Mesendoderm (in vitro differentiated cells): ENCODE measurements around the gene SWSAP1.

Experiments
- DNase-seq: peaks from one replicate; pipeline ENCODE4 v3.0.0; 2013
- H2AK5ac ChIP-seq: 2 replicates; pipeline ENCODE4 v1.6.1; 2013; ENCODE audit warnings: low read length, inconsistent platforms
- H2BK120ac ChIP-seq: 2 replicates; pipeline ENCODE4 v1.6.1; 2013; ENCODE audit warnings: low read depth, mild to moderate bottlenecking, low read length, moderate library complexity, mixed read lengths
- H2BK15ac ChIP-seq: replicated peaks from 2 replicates; pipeline ENCODE4 v1.6.1; 2013; ENCODE audit warnings: low read depth, mild to moderate bottlenecking, moderate library complexity
- H2BK5ac ChIP-seq: 2 replicates; pipeline ENCODE4 v1.6.1; 2013; ENCODE audit warnings: low read length, inconsistent platforms
- H3K18ac ChIP-seq: 2 replicates; pipeline ENCODE4 v1.6.1; 2013; ENCODE audit warnings: mild to moderate bottlenecking, low read length, mixed read lengths
- H3K23ac ChIP-seq: one replicate; pipeline ENCODE4 v1.6.1; 2013; ENCODE audit warnings: low read length
- H3K27ac ChIP-seq: 2 replicates; pipeline ENCODE4 v1.5.1; 2013; ENCODE audit warnings: low read depth, mild to moderate bottlenecking, inconsistent platforms, low read length, moderate library complexity
- H3K27me3 ChIP-seq: 2 replicates; pipeline ENCODE4 v1.6.1; 2013; ENCODE audit warnings: low read length, control low read depth, mild to moderate bottlenecking, inconsistent platforms; ENCODE audit not compliant: insufficient read depth, poor library complexity
- H3K36me3 ChIP-seq: 2 replicates; pipeline ENCODE4 v1.6.1; 2013; ENCODE audit warnings: low read length, inconsistent platforms; ENCODE audit not compliant: control insufficient read depth, insufficient read depth
- H3K4ac ChIP-seq: one replicate; pipeline ENCODE4 v1.6.1; 2013; ENCODE audit warnings: low read depth, mild to moderate bottlenecking, low read length, moderate library complexity
- H3K4me1 ChIP-seq: 2 replicates; pipeline ENCODE4 v1.6.1; 2013; ENCODE audit warnings: low read depth, low read length, inconsistent platforms; ENCODE audit not compliant: control insufficient read depth
- H3K4me2 ChIP-seq: 2 replicates; pipeline ENCODE4 v1.6.1; 2013; ENCODE audit warnings: low read length
- H3K4me3 ChIP-seq: 2 replicates; pipeline ENCODE4 v1.5.1; 2013; ENCODE audit warnings: mild to moderate bottlenecking, low read length
- H3K56ac ChIP-seq: one replicate; pipeline ENCODE4 v1.6.1; 2013; ENCODE audit warnings: low read length
- H3K79me1 ChIP-seq: 2 replicates; pipeline ENCODE4 v1.6.1; 2013; ENCODE audit warnings: low read length, inconsistent platforms
- H3K79me2 ChIP-seq: 2 replicates; pipeline ENCODE4 v1.6.1; 2013; ENCODE audit warnings: mild to moderate bottlenecking, low read length; ENCODE audit not compliant: control insufficient read depth, insufficient read depth
- H3K9ac ChIP-seq: 2 replicates; pipeline ENCODE4 v1.6.1; 2013; ENCODE audit warnings: low read length, inconsistent platforms
- H4K5ac ChIP-seq: one replicate; pipeline ENCODE4 v1.6.1; 2013; ENCODE audit warnings: low read length
- H4K8ac ChIP-seq: one replicate; pipeline ENCODE4 v1.6.1; 2013; ENCODE audit warnings: low read depth, mild to moderate bottlenecking, control low read depth, low read length, moderate library complexity
- WGBS: extraction: QIAGEN DNeasy Blood & Tissue Kit; methylation state at CpG from one replicate; pipeline ENCODE4 v1.1.7; 2013; ENCODE audit warnings: low lambda C conversion rate, missing lambda C conversion rate; ENCODE audit not compliant: insufficient coverage; ENCODE audit errors: extremely low coverage; 5-methylcytosine and 5-hydroxymethylcytosine counted together

The SWSAP1 gene

GRCh38 chr19:11383706-11384048 is 9.2 kb downstream of the SWSAP1 start:
- no peak overlapping the region for H2BK5ac ChIP-seq
- DNase-seq: peak; percentile 42
- peak overlapping the region; percentile 69 for H3K4me3 ChIP-seq
- peak overlapping the region; percentile 80 for H3K9ac ChIP-seq
- no peaks in the 10 kb centered on the region for H3K4me1 ChIP-seq
- no peak overlapping the region for H2BK120ac ChIP-seq
- no peaks in the 10 kb centered on the region for H3K36me3 ChIP-seq
- no peak overlapping the region for H2AK5ac ChIP-seq
- H2BK15ac ChIP-seq: no peak overlapping the region
- WGBS: no CpG with 5 or more reads among the region's 9 CpGs
- H3K79me1 ChIP-seq: no peaks in the 10 kb centered on the region
- H3K27ac ChIP-seq: no peak overlapping the region
- no peaks in the 10 kb centered on the region for H3K79me2 ChIP-seq
- H3K4ac ChIP-seq: no peak overlapping the region
- no peak overlapping the region for H4K5ac ChIP-seq
- no peak overlapping the region for H4K8ac ChIP-seq
- H3K18ac ChIP-seq: peak overlapping the region; percentile 15
- H3K4me2 ChIP-seq: peak overlapping the region; percentile 99
- peak overlapping the region; percentile 84 for H3K56ac ChIP-seq
- H3K23ac ChIP-seq: no peak overlapping the region
- H3K27me3 ChIP-seq: no peaks in the 10 kb centered on the region

DNA sequence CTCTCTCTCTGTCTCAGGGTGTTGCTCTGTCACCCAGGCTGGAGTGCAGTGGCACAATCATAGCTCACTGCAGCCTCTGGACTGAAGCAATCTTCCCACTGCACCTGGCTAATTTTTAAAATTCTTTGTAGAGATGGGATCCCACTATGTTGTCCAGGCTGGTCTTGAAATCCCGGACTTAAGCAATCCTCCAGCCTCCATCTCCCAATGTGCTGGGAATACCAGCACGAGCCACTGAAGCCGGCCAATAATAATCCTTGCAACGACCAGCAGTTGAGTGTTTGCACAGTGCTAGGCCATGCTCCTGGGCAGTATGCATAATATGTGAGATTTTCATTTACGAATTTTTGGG is 10.3 kb downstream of the SWSAP1 start:
- WGBS: no CpG with 5 or more reads among the region's 5 CpGs

GRCh38 chr19:11387162-11388034 is 12.9 kb downstream of the SWSAP1 start:
- H4K5ac ChIP-seq: no peak overlapping the region
- no peak for DNase-seq
- no peak overlapping the region for H3K56ac ChIP-seq
- no peak overlapping the region for H2AK5ac ChIP-seq
- no peak overlapping the region for H3K4me2 ChIP-seq
- H3K79me2 ChIP-seq: no peaks in the 10 kb centered on the region
- no peak overlapping the region for H3K18ac ChIP-seq
- no peaks in the 10 kb centered on the region for H3K27me3 ChIP-seq
- no peak overlapping the region for H3K9ac ChIP-seq
- no peak overlapping the region for H3K23ac ChIP-seq
- no peaks in the 10 kb centered on the region for H3K4me1 ChIP-seq
- no peaks in the 10 kb centered on the region for H3K36me3 ChIP-seq
- H3K27ac ChIP-seq: no peak overlapping the region
- H2BK15ac ChIP-seq: no peak overlapping the region
- no CpG with 5 or more reads among the region's 19 CpGs for WGBS
- H3K79me1 ChIP-seq: no peaks in the 10 kb centered on the region
- H3K4ac ChIP-seq: no peak overlapping the region
- H2BK120ac ChIP-seq: no peak overlapping the region
- H2BK5ac ChIP-seq: no peak overlapping the region
- no peak overlapping the region for H3K4me3 ChIP-seq
- H4K8ac ChIP-seq: no peak overlapping the region

More for the DNA sequence above, 10.3 kb downstream of the SWSAP1 start:
- Histone ChIP-seq H3K23ac (no peak overlapping the region), H4K8ac (no peak overlapping the region), H3K27me3 (no peaks in the 10 kb centered on the region), H3K9ac (no peak overlapping the region), H3K4me2 (no peak overlapping the region), H4K5ac (no peak overlapping the region), H3K79me2 (no peaks in the 10 kb centered on the region), H3K79me1 (no peaks in the 10 kb centered on the region), H3K4me3 (no peak overlapping the region), H2BK5ac (no peak overlapping the region), H3K27ac (no peak overlapping the region), H3K18ac (no peak overlapping the region), H2BK15ac (no peak overlapping the region), H3K56ac (peak overlapping the region; percentile 34), H3K4me1 (no peaks in the 10 kb centered on the region), H2AK5ac (no peak overlapping the region), H2BK120ac (no peak overlapping the region), H3K36me3 (no peaks in the 10 kb centered on the region), H3K4ac (no peak overlapping the region)
- DNase-seq: no peak

- no peak overlapping the region for H4K8ac ChIP-seq
- H4K5ac ChIP-seq: no peak overlapping the region
- H3K4me1 ChIP-seq: peaks cover 2% of the 10 kb centered on the region
- H3K27ac ChIP-seq: no peak overlapping the region
- H3K79me1 ChIP-seq: no peaks in the 10 kb centered on the region
- H3K4me3 ChIP-seq: no peak overlapping the region
- no CpG with 5 or more reads among the region's 2 CpGs for WGBS
- H2AK5ac ChIP-seq: no peak overlapping the region
- H3K23ac ChIP-seq: no peak overlapping the region
- H3K56ac ChIP-seq: no peak overlapping the region
- no peaks in the 10 kb centered on the region for H3K36me3 ChIP-seq
- no peak overlapping the region for H2BK15ac ChIP-seq
- H3K9ac ChIP-seq: no peak overlapping the region
- H3K4me2 ChIP-seq: no peak overlapping the region
- H2BK120ac ChIP-seq: no peak overlapping the region
- H3K18ac ChIP-seq: no peak overlapping the region
- H2BK5ac ChIP-seq: no peak overlapping the region
- no peaks in the 10 kb centered on the region for H3K27me3 ChIP-seq
- no peak for DNase-seq
- H3K79me2 ChIP-seq: no peaks in the 10 kb centered on the region
- H3K4ac ChIP-seq: no peak overlapping the region
Measured at GRCh38 chr19:11390359-11390758, 15.9 kb downstream of the SWSAP1 start.

DNA sequence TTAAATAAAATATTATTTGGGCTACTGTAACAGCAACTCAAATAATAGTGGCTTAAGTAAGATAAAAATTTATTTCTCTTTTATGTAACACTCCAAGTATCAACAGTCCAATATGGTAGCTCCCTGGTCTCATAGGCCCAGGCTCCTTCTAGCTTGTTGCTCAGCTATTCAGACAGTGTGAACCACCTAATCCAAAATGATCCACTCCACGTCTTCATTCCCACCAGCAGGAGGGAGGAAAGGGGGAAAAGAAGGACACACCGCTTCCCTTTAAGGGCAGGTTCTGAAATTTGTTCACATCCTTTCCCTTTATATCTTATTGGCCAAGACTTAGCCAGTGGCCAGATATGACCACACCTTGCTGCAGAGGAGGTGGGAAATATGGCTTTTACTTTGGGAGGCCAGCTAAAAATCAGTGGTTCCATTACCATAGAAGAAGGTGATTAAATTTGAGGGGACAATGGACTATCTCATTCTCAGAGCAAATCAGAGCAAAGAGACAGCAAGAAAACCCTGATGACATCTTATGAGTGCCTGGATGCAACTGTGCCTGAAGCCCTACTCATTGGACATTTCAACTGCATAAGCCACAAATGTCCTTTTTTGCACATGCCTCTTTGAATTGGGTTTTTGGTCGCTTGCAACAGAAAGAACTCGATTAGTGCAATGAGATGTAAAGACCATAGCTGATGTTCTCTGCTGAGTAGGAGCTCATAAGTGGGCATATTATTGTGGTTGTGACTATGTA is 16.6 kb downstream of the SWSAP1 start:
- no CpG with 5 or more reads among the region's 4 CpGs for WGBS
- Histone ChIP-seq H3K27me3 (no peaks in the 10 kb centered on the region), H4K5ac (no peak overlapping the region), H3K36me3 (no peaks in the 10 kb centered on the region), H2BK15ac (no peak overlapping the region), H3K79me1 (no peaks in the 10 kb centered on the region), H3K56ac (no peak overlapping the region), H3K4ac (no peak overlapping the region), H3K4me1 (peaks cover 2% of the 10 kb centered on the region), H3K4me2 (no peak overlapping the region), H2BK5ac (no peak overlapping the region), H2AK5ac (no peak overlapping the region), H3K27ac (no peak overlapping the region), H3K4me3 (no peak overlapping the region), H3K18ac (no peak overlapping the region), H4K8ac (no peak overlapping the region), H3K79me2 (no peaks in the 10 kb centered on the region), H3K9ac (no peak overlapping the region), H3K23ac (no peak overlapping the region), H2BK120ac (no peak overlapping the region)
- peak; percentile 36 for DNase-seq
